SK-N-SH (cell line): ENCODE measurements around the gene LAMC2. TPM values are rescaled to one million over a fixed set of nuclear protein-coding genes. Genes with fewer than 3 reads are reported as not detected.

Experiments
- CTCF ChIA-PET: fragments of 300-600, 350-600 bp; formaldehyde crosslinking; extraction: SDS; loops from one replicate; lab custom pipeline; 2021; lab: Yijun Ruan, JAX
- POLR2A ChIA-PET: fragments of 350-600 bp; sonication (Branson Sonifier 250); formaldehyde crosslinking; extraction: SDS; loops from one replicate; lab custom pipeline; 2020; ENCODE audit warnings: antibody characterized with exemption, inconsistent platforms; lab: Yijun Ruan, JAX
- DNase-seq: peaks from one replicate; pipeline ENCODE4 v3.0.0; 2012
- H2AFZ ChIP-seq: fragments of 200-600 bp; sonication (generic); 2 replicates; pipeline ENCODE4 v1.8.1; 2016; ENCODE audit warnings: antibody characterized with exemption, mild to moderate bottlenecking, low read depth
- H3F3A ChIP-seq: fragments of 200-600 bp; sonication (generic); replicated peaks from 2 replicates; pipeline ENCODE3; 2016; ENCODE audit warnings: antibody characterized with exemption, mild to moderate bottlenecking; ENCODE audit not compliant: insufficient read depth
- H3K27ac ChIP-seq, 2 experiments: fragments of 200-500 bp in 1 of 2; fragments of 200-600 bp in 1 of 2; sonication (Bioruptor generic) in 1 of 2; sonication (generic), shearing (Covaris generic) in 1 of 2; 2 replicates each; pipeline versions ENCODE4 v1.5.1 to v1.6.1; 2014 to 2016; ENCODE audit warnings: low read depth in 2 of 2, inconsistent platforms in 1 of 2, low read length in 1 of 2, mild to moderate bottlenecking in 1 of 2, mixed read lengths in 1 of 2
- H3K27me3 ChIP-seq: fragments of 200-600 bp; sonication (generic), shearing (Covaris generic); 2 replicates; pipeline ENCODE4 v1.6.1; 2016; ENCODE audit warnings: mixed run types; ENCODE audit not compliant: insufficient read depth
- H3K36me3 ChIP-seq, 2 experiments: fragments of 200-500 bp in 1 of 2; fragments of 200-600 bp in 1 of 2; sonication (Bioruptor generic) in 1 of 2; sonication (generic) in 1 of 2; replicated peaks in 1 of 2; 2 replicates each; pipeline versions ENCODE3 to v1.5.1; 2014 to 2016; ENCODE audit warnings: low read length in 1 of 2, mild to moderate bottlenecking in 1 of 2; ENCODE audit not compliant: insufficient read depth in 2 of 2, control insufficient read depth in 1 of 2
- H3K4me1 ChIP-seq, 2 experiments: fragments of 200-500 bp in 1 of 2; fragments of 200-600 bp in 1 of 2; sonication (Bioruptor generic) in 1 of 2; sonication (generic), shearing (Covaris generic) in 1 of 2; 2 replicates each; pipeline versions ENCODE4 v1.5.1 to v1.6.1; 2014 to 2016; ENCODE audit warnings: low read depth in 1 of 2, low read length in 1 of 2, mixed run types in 1 of 2; ENCODE audit not compliant: insufficient read depth in 2 of 2, control insufficient read depth in 1 of 2
- H3K4me2 ChIP-seq: fragments of 200-600 bp; sonication (generic), shearing (Covaris generic); 2 replicates; pipeline ENCODE4 v1.6.1; 2017; ENCODE audit warnings: mixed run types
- H3K4me3 ChIP-seq, 2 experiments: fragments of 200-500 bp in 1 of 2; fragments of 200-600 bp in 1 of 2; sonication (Bioruptor generic) in 1 of 2; sonication (generic), shearing (Covaris generic) in 1 of 2; 2 replicates each; pipeline versions ENCODE4 v1.5.1 to v1.8.1; 2014 to 2016; ENCODE audit warnings: low read depth in 2 of 2, inconsistent platforms in 1 of 2, low read length in 1 of 2, mild to moderate bottlenecking in 1 of 2, mixed read lengths in 1 of 2, moderate library complexity in 1 of 2
- H3K79me2 ChIP-seq: fragments of 200-600 bp; sonication (generic); 2 replicates; pipeline ENCODE4 v1.8.1; 2017; ENCODE audit warnings: mild to moderate bottlenecking; ENCODE audit not compliant: insufficient read depth
- H3K9ac ChIP-seq: fragments of 200-600 bp; sonication (generic); 2 replicates; pipeline ENCODE4 v1.6.1; 2017; ENCODE audit warnings: mixed run types
- H3K9me2 ChIP-seq: fragments of 200-600 bp; sonication (generic); 2 replicates; pipeline ENCODE4 v1.6.1; 2017; ENCODE audit warnings: mixed run types
- H3K9me3 ChIP-seq: fragments of 200-600 bp; sonication (generic); 2 replicates; pipeline ENCODE4 v1.6.1; 2017; ENCODE audit warnings: mixed run types, mild to moderate bottlenecking, moderate library complexity
- H4K20me1 ChIP-seq: fragments of 200-600 bp; sonication (generic); 2 replicates; pipeline ENCODE4 v1.6.1; 2017; ENCODE audit warnings: mild to moderate bottlenecking, mixed run types; ENCODE audit not compliant: insufficient read depth
- CHD2 ChIP-seq: fragments of 150-350 bp; IDR thresholded peaks from 2 replicates; pipeline ENCODE4 v1.6.1; 2018; ENCODE audit warnings: low read length; ENCODE audit not compliant: partially characterized antibody
- FOSL2 ChIP-seq: IDR thresholded peaks from 2 replicates; pipeline ENCODE4 v1.4.0; 2012; ENCODE audit warnings: low read depth, mild to moderate bottlenecking, moderate library complexity, borderline replicate concordance
- FOXJ3 ChIP-seq: sonication (generic); formaldehyde crosslinking; IDR thresholded peaks from 2 replicates; pipeline ENCODE4 v1.5.1; 2020; ENCODE audit warnings: mild to moderate bottlenecking, missing genetic modification reagents
- GABPA ChIP-seq: IDR thresholded peaks from 2 replicates; pipeline ENCODE4 v1.4.0; 2012; ENCODE audit warnings: low read depth, mild to moderate bottlenecking
- MEF2A ChIP-seq: IDR thresholded peaks from 2 replicates; pipeline ENCODE4 v1.4.0; 2012; ENCODE audit warnings: low read depth, borderline replicate concordance
- RCOR1 ChIP-seq: fragments of 150-350 bp; IDR thresholded peaks from 2 replicates; pipeline ENCODE4 v1.6.1; 2017; ENCODE audit warnings: antibody characterized with exemption, low read length
- RFX5 ChIP-seq: IDR thresholded peaks from 2 replicates; pipeline ENCODE4 v1.6.1; 2012; ENCODE audit warnings: mild to moderate bottlenecking, improper control_type of control experiment, low read length
- TEAD4 ChIP-seq: IDR thresholded peaks from 2 replicates; pipeline ENCODE4 v1.4.0; 2012; ENCODE audit warnings: mild to moderate bottlenecking, borderline replicate concordance; ENCODE audit not compliant: insufficient read depth
- YY1 ChIP-seq: IDR thresholded peaks from 2 replicates; pipeline ENCODE4 v1.4.0; 2012; ENCODE audit warnings: low read depth, mild to moderate bottlenecking
- WGBS: methylation state at CpG from one replicate; pipeline ENCODE4 v1.1.6; 2017; ENCODE audit warnings: low lambda C conversion rate; 5-methylcytosine and 5-hydroxymethylcytosine counted together
- polyA plus RNA-seq, 3 experiments: library from polyadenylated mRNA; depleted of rRNA; stranded (reverse); fragments of >200 nt; gene quantifications; 2 replicates each; pipeline ENCODE4 v1.2.3, GENCODE V29; 2012
- TF ChIP-seq, protein P1 (sequence below): IDR thresholded peaks from 2 replicates; pipeline ENCODE4 v1.4.0; 2012; ENCODE audit warnings: low read depth, borderline replicate concordance
- TF ChIP-seq, protein P2 (sequence below): IDR thresholded peaks from 2 replicates; pipeline ENCODE4 v1.6.1; 2012; ENCODE audit warnings: mild to moderate bottlenecking, low read depth, low read length, moderate library complexity
- TF ChIP-seq, protein P3 (sequence below): IDR thresholded peaks from 2 replicates; pipeline ENCODE4 v1.4.0; 2012; ENCODE audit warnings: low read depth, borderline replicate concordance

Gene LAMC2
- polyA plus RNA-seq, 1 of the 3 experiments (the other 2 are of a cell fraction), result 0.15 TPM

DNA sequence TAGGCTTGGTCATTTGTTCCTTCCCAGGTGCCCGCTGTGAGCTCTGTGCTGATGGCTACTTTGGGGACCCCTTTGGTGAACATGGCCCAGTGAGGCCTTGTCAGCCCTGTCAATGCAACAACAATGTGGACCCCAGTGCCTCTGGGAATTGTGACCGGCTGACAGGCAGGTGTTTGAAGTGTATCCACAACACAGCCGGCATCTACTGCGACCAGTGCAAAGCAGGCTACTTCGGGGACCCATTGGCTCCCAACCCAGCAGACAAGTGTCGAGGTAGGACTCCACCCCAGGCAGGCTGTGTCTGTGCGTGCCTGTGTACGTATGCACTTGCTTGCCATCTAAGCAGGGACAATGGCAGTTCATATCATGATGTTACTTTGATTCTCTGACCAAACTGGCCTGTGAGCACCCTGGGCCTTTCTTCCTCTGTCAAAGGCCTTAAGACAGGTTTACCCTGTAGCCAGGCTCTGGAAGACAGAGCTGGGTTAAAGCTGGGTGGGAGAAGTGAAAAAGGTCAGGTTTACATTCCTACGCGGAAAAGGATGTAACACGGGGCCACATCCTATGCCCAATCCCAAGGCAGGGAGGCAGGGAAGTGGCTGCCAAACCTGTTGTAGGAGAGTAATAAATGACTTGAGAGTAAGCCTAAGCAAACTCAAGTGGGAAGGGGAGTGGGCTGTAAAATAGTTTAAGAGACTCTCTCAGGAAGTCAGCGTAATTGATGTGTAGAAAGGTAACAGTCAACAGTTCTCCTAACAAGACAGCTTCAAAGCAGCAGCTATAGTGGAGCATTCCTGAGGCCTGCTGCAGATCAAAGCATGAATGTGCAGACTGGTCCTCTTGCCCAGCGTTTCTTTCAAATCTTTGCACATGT is 42.5 kb downstream of the LAMC2 start:
- TF ChIP-seq, protein P1, sequence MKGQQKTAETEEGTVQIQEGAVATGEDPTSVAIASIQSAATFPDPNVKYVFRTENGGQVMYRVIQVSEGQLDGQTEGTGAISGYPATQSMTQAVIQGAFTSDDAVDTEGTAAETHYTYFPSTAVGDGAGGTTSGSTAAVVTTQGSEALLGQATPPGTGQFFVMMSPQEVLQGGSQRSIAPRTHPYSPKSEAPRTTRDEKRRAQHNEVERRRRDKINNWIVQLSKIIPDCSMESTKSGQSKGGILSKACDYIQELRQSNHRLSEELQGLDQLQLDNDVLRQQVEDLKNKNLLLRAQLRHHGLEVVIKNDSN, result no peak
- TF ChIP-seq, protein P2, sequence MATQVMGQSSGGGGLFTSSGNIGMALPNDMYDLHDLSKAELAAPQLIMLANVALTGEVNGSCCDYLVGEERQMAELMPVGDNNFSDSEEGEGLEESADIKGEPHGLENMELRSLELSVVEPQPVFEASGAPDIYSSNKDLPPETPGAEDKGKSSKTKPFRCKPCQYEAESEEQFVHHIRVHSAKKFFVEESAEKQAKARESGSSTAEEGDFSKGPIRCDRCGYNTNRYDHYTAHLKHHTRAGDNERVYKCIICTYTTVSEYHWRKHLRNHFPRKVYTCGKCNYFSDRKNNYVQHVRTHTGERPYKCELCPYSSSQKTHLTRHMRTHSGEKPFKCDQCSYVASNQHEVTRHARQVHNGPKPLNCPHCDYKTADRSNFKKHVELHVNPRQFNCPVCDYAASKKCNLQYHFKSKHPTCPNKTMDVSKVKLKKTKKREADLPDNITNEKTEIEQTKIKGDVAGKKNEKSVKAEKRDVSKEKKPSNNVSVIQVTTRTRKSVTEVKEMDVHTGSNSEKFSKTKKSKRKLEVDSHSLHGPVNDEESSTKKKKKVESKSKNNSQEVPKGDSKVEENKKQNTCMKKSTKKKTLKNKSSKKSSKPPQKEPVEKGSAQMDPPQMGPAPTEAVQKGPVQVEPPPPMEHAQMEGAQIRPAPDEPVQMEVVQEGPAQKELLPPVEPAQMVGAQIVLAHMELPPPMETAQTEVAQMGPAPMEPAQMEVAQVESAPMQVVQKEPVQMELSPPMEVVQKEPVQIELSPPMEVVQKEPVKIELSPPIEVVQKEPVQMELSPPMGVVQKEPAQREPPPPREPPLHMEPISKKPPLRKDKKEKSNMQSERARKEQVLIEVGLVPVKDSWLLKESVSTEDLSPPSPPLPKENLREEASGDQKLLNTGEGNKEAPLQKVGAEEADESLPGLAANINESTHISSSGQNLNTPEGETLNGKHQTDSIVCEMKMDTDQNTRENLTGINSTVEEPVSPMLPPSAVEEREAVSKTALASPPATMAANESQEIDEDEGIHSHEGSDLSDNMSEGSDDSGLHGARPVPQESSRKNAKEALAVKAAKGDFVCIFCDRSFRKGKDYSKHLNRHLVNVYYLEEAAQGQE, result no peak
- TF ChIP-seq FOXJ3 (CRISPR knock-in tag) (no peak), GABPA (no peak), CHD2 (no peak), TEAD4 (no peak), YY1 (no peak), RCOR1 (no peak), RFX5 (no peak), MEF2A (no peak), FOSL2 (no peak)
- TF ChIP-seq, protein P3, sequence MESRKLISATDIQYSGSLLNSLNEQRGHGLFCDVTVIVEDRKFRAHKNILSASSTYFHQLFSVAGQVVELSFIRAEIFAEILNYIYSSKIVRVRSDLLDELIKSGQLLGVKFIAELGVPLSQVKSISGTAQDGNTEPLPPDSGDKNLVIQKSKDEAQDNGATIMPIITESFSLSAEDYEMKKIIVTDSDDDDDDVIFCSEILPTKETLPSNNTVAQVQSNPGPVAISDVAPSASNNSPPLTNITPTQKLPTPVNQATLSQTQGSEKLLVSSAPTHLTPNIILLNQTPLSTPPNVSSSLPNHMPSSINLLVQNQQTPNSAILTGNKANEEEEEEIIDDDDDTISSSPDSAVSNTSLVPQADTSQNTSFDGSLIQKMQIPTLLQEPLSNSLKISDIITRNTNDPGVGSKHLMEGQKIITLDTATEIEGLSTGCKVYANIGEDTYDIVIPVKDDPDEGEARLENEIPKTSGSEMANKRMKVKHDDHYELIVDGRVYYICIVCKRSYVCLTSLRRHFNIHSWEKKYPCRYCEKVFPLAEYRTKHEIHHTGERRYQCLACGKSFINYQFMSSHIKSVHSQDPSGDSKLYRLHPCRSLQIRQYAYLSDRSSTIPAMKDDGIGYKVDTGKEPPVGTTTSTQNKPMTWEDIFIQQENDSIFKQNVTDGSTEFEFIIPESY, result no peak
- TF ChIP-seq, all 33 proteins: peak for 0
- H3K4me3 ChIP-seq, result no peak overlapping the region
- H3K9me3 ChIP-seq, result no peaks in the 10 kb centered on the region
- H3K4me2 ChIP-seq, result no peak overlapping the region
- 92% methylated on average over 6 of the region's 13 CpGs for WGBS
- H3F3A ChIP-seq, result no peaks in the 10 kb centered on the region
- ChIA-PET CTCF (interaction anchor here (0.7 to 6.2 kb wide), 23 partner anchors 11 to 633 kb away, joined by 3 to 59 read pairs (median 4); no protein-coding TSS in a partner anchor), POLR2A (no interaction called here)
- DNase-seq, result no peak
- H3K27ac ChIP-seq, result no peak overlapping the region
- H3K79me2 ChIP-seq, result no peaks in the 10 kb centered on the region
- H3K4me1 ChIP-seq, result peaks cover 0 to 2% of the 10 kb centered on the region in 2 experiments; a peak in 1 of 4 replicates
- H3K36me3 ChIP-seq, result no peaks in the 10 kb centered on the region
- H4K20me1 ChIP-seq, result no peaks in the 10 kb centered on the region
- H3K9ac ChIP-seq, result no peak overlapping the region
- no peak overlapping the region for H2AFZ ChIP-seq
- no peaks in the 10 kb centered on the region for H3K9me2 ChIP-seq
- H3K27me3 ChIP-seq, result no peaks in the 10 kb centered on the region
